Measurements from ENCODE around the gene HSPB8. TPM values are rescaled to one million over a fixed set of nuclear protein-coding genes. Genes with fewer than 3 reads are reported as not detected.

The HSPB8 gene
- total RNA-seq, 1 donor from 2014 or later, result not detected

DNA sequence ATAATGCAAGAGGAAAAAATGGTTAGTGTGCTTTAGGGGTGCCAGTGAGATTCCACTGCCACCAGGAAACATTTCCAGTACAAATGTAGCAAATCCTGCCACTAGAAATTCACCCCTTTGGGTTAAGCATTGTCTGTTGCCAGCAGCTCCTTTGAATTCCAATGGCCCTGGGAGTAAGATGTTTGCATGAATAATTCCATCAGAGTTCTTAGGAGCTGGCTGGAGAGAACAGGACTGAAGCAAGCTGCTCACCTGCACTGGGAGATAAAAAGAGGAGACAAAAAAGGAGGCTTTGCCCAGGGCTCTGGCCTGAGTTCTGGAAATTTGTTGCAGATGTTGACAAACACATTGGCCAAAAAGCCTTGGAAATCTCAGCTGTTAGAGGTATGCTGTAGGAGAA is 57.6 kb downstream of the HSPB8 start:
- Mint-ChIP-seq H3K4me1 (no peaks in the 10 kb centered on the region), H3K9me3 (no peaks in the 10 kb centered on the region), H3K27me3 (no peaks in the 10 kb centered on the region), H3K27ac (no peak overlapping the region), H3K36me3 (ENCODE audit: low read depth) (no peaks in the 10 kb centered on the region), H3K4me3 (no peak overlapping the region)
- DNase-seq, result no peak
- intact Hi-C loops (cut with micrococcal nuclease), result no loop called here

DNA sequence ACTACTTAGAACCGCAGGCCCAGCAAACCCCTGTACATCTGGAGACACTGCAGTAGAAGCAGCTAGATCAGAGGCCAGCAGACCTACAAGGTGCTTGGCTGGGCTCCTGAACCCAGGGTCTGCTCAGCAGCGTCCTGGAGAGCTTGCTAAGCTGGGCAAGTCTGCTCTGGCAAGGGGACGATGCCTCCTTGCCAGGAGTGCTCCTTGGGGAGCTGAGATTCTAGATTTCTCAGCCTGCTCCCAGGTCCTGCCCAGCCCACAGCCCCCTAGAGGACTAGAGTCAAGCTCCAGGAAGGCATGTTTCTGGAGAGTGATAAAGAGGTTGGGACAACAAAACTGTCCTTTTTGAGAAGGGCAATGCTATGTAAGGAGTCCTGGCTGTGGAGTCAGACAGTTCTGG is 60.3 kb downstream of the HSPB8 start:
- no peak overlapping the region for H3K4me3 Mint-ChIP-seq
- H3K27ac Mint-ChIP-seq, result no peak overlapping the region
- no peaks in the 10 kb centered on the region for H3K9me3 Mint-ChIP-seq
- DNase-seq, result no peak
- H3K27me3 Mint-ChIP-seq, result no peaks in the 10 kb centered on the region
- intact Hi-C loops (cut with micrococcal nuclease), result no loop called here
- no peaks in the 10 kb centered on the region for H3K36me3 Mint-ChIP-seq (ENCODE audit: low read depth)
- no peaks in the 10 kb centered on the region for H3K4me1 Mint-ChIP-seq

DNA sequence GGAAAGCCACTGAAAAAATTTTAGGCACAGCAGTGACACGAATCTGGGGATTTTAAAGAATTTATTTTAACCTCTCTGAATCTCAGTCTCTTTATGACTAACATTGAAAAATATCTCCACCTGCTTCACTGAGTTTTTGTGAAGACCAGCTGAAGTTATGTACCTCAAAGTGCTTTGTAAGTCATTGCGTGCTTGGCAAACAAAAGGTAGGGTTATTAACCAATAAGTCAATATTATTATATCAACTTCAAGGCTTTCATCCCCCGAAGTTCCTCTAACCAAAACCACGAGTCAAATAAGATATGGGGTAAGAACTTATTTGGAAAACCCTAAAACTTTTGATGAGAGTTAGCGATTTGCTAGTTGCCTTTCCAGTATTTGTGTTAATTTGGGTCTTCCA is 62.3 kb downstream of the HSPB8 start:
- Mint-ChIP-seq H3K4me1 (no peaks in the 10 kb centered on the region), H3K4me3 (no peak overlapping the region), H3K27me3 (no peaks in the 10 kb centered on the region), H3K9me3 (no peaks in the 10 kb centered on the region), H3K36me3 (ENCODE audit: low read depth) (no peaks in the 10 kb centered on the region), H3K27ac (no peak overlapping the region)
- no peak for DNase-seq
- intact Hi-C loops (cut with micrococcal nuclease), result no loop called here

DNA sequence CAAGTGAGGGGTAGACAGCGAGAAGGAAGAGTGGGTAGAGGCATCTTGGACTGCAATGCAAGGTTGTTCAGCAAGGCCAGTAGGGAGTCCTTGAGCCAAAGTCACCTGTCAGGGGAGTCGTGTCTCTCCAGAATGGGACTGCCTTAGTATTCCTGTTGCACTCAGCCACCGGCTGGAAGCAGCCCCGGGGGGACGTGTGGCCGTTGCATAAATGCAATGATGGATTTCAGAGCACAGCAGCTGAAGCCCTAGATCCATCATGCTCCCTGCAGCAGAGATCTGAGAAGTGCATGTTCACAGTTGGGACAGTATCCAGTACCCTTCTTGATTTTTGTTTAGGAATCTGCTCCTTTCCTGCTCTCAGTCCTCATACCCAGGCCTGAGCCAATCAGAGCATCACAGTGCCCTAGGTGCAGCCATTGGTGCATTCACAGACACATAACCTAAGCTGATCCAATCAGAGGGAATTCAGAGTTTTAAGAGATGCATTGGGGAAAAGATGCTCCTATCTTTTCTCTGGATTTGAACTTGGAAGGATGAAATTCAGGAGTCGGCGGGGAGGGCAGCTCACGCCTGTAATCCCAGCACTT is 62.9 kb downstream of the HSPB8 start:
- Mint-ChIP-seq H3K36me3 (ENCODE audit: low read depth) (no peaks in the 10 kb centered on the region), H3K4me3 (no peak overlapping the region), H3K9me3 (no peaks in the 10 kb centered on the region), H3K4me1 (no peaks in the 10 kb centered on the region), H3K27me3 (no peaks in the 10 kb centered on the region), H3K27ac (no peak overlapping the region)
- no peak for DNase-seq
- intact Hi-C loops (cut with micrococcal nuclease), result no loop called here

Other genes with a start within 250 kb of the HSPB8 start
- gene SRRM4, start 197.4 kb upstream of the HSPB8 start, total RNA-seq, result not detected in 2 replicates
- not detected in 2 replicates for gene CCDC60, start 155.8 kb downstream of the HSPB8 start, total RNA-seq

Measured in activated CD4-positive, alpha-beta T cell treated with anti-CD3 and anti-CD28 coated beads, Interleukin-2, amount 10 ng/mL, durations not matched to agents 24 days and 14 days (primary cell).